ENCODE data around the gene DLEC1.
"Not testable (repeated sequence)": the region's sequence is repeated elsewhere in the genome, so short reads cannot be mapped to it uniquely, and the experiment has no call there.

Gene DLEC1

DNA sequence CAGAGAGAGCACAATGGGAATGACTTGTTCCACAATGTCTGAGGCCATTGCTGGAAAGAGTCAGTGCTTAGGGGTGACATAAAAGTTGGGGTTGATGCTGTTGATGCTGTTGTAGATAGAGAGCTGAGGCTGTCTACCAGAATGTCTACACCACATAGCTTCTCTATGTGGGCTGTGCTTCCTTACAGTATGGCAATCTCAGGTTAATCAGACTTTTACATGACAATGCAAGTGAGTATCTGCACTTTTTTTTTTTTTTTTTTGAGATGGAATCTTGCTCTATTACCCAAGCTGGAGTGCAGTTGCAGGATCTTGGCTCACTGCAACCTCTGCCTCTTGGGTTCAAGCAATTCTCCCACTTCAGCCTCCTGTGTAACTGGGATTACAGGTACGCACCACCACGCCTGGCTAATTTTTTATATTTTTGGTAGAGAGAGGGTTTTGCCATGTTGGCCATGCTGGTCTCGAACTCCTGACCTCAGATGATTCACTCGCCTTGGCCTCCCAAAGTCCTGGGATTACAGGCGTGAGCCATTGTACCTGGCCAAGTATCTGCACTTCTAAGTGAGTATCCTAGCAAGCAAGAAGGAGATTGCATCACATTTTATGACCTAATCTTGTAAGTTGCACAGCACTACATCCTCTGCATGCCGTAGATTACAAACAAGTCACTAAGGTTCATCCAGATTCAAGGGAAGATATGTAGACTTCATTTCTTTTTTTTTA lies 28.7 kb downstream of the DLEC1 start:
- DNase-seq (ENCODE audit: low spot score in 2 of 2) (no peak), ATAC-seq (no peak)
- Mint-ChIP-seq H3K4me1 (no peaks in the 10 kb centered on the region), H3K36me3 (no peaks in the 10 kb centered on the region), H3K4me3 (no peak overlapping the region), H3K27ac (no peak overlapping the region), H3K9me3 (no peaks in the 10 kb centered on the region)

DNA sequence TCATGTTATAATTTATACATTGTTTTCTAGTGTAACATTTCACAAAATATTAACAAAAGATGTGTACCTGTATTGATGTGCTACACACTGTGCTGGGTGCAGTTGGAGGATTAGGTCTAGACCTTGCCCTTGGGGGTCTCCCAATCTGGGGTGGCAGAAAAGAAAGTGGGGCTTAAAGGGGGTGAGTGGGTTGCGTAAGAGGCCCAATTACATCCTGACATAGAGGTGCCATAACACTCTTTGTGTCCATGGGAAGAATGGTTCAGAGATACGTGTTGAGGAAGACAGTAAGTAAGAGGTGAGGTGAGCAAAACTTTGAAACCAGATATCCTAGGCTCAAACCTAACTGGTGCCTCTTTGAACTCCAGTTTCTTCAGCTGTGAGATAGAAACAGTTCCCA lies 31.0 kb downstream of the DLEC1 start:
- Mint-ChIP-seq H3K36me3 (no peaks in the 10 kb centered on the region), H3K4me1 (no peaks in the 10 kb centered on the region)

GRCh38 chr3:38077073-38077472 lies 38.1 kb downstream of the DLEC1 start:
- ATAC-seq; DNase-seq (ENCODE audit: low spot score in 2 of 2); H3K4me1 Mint-ChIP-seq; H3K36me3 Mint-ChIP-seq; H3K4me3 Mint-ChIP-seq; H3K9me3 Mint-ChIP-seq: not testable (repeated sequence)
- peak overlapping the region; percentile 10 for H3K27ac Mint-ChIP-seq

More for the DNA sequence above, 31.0 kb downstream of the DLEC1 start:
- H3K27ac Mint-ChIP-seq = no peak overlapping the region
- ATAC-seq (no peak), DNase-seq (ENCODE audit: low spot score in 2 of 2) (no peak)
- no peaks in the 10 kb centered on the region for H3K9me3 Mint-ChIP-seq
- no peak overlapping the region for H3K4me3 Mint-ChIP-seq

GRCh38 chr3:38082296-38082695 lies 43.3 kb downstream of the DLEC1 start:
- not testable (repeated sequence) for H3K4me3 Mint-ChIP-seq; H3K9me3 Mint-ChIP-seq; H3K4me1 Mint-ChIP-seq; ATAC-seq; DNase-seq (ENCODE audit: low spot score in 2 of 2); H3K27ac Mint-ChIP-seq
- peaks cover 18% of the 10 kb centered on the region for H3K36me3 Mint-ChIP-seq

GRCh38 chr3:38083254-38083653 lies 44.2 kb downstream of the DLEC1 start:
- not testable (repeated sequence) for H3K4me3 Mint-ChIP-seq; H3K27ac Mint-ChIP-seq; H3K4me1 Mint-ChIP-seq; ATAC-seq; H3K9me3 Mint-ChIP-seq; DNase-seq (ENCODE audit: low spot score in 2 of 2)
- H3K36me3 Mint-ChIP-seq = peaks cover 18% of the 10 kb centered on the region

- no peak for DNase-seq (ENCODE audit: low spot score in 2 of 2)
- ATAC-seq = no peak
- Mint-ChIP-seq H3K4me3 (no peak overlapping the region), H3K4me1 (no peaks in the 10 kb centered on the region), H3K27ac (peak overlapping the region; percentile 58), H3K9me3 (peaks cover 8% of the 10 kb centered on the region), H3K36me3 (peaks cover 18% of the 10 kb centered on the region)
Measured at GRCh38 chr3:38083871-38084333, 44.9 kb downstream of the DLEC1 start.

DNA sequence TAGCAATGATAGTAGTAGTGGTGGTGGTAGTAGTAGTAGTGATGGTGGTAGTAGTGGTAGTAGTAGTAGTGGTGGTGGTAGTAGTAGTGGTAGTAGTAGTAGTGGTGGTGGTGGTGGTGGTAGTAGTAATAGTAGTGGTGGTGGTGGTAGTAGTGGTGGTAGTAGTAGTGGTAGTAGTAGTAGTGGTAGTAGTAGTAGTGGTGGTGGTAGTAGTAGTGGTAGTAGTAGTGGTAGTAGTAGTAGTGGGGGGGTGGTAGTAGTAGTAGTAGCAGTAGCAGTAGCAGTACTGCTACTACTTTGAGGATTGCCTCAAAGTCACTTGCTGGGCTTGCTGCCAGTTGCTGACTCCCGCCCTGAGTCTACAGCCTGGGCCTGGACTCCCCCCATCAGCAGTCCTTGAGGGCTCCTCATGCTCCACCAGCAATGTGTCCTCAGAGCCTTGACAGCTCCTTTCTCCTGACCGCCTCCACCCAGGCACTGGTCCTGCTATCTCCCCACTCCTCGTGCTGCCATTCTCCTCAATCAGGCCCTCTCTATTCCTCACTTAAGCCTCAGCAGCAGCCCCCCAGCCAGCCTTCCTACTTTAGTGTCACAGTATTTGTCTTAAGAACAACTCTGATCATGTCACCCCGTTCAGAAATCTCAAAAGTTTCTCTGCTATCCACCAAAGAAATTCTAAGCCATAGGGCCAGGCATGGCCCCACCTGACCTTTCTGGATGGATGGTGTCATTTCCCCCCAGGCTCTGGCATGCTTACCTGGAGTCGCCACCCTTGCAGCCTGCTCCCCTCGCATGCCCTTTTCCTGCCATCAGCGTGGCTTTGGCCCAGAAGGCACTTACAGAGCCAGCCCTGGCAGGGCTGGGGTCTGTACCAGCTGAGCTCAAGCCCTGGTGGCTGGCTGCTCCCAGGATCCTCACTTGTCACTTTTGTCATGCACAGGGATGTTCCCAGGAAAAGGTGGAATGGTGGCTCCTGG lies 45.6 kb downstream of the DLEC1 start:
- no peaks in the 10 kb centered on the region for H3K4me1 Mint-ChIP-seq
- H3K9me3 Mint-ChIP-seq = peaks cover 8% of the 10 kb centered on the region
- DNase-seq (ENCODE audit: low spot score in 2 of 2) (no peak), ATAC-seq (peak; percentile 66)
- H3K4me3 Mint-ChIP-seq = no peak overlapping the region
- peaks cover 18% of the 10 kb centered on the region for H3K36me3 Mint-ChIP-seq
- peak overlapping the region; percentile 58 for H3K27ac Mint-ChIP-seq

- Mint-ChIP-seq H3K36me3 (peaks cover 18% of the 10 kb centered on the region), H3K27ac (peak overlapping the region; percentile 58), H3K4me3 (no peak overlapping the region), H3K9me3 (peaks cover 8% of the 10 kb centered on the region), H3K4me1 (no peaks in the 10 kb centered on the region)
- ATAC-seq = peak; percentile 46
- no peak for DNase-seq (ENCODE audit: low spot score in 2 of 2)
Measured at GRCh38 chr3:38085311-38085942, 46.4 kb downstream of the DLEC1 start.

- no peak for DNase-seq (ENCODE audit: low spot score in 2 of 2)
- H3K4me1 Mint-ChIP-seq = no peaks in the 10 kb centered on the region
- peak overlapping the region; percentile 58 for H3K27ac Mint-ChIP-seq
- peak; percentile 29 for ATAC-seq
- no peak overlapping the region for H3K4me3 Mint-ChIP-seq
- peaks cover 8% of the 10 kb centered on the region for H3K9me3 Mint-ChIP-seq
- H3K36me3 Mint-ChIP-seq = peaks cover 18% of the 10 kb centered on the region
Measured at GRCh38 chr3:38085943-38086324, 46.9 kb downstream of the DLEC1 start.

- Mint-ChIP-seq H3K27ac (no peak overlapping the region), H3K9me3 (peaks cover 8% of the 10 kb centered on the region), H3K36me3 (peaks cover 18% of the 10 kb centered on the region), H3K4me1 (no peaks in the 10 kb centered on the region), H3K4me3 (no peak overlapping the region)
- DNase-seq (ENCODE audit: low spot score in 2 of 2) (no peak), ATAC-seq (no peak)
Measured at GRCh38 chr3:38086496-38086895, 47.5 kb downstream of the DLEC1 start.

DNA sequence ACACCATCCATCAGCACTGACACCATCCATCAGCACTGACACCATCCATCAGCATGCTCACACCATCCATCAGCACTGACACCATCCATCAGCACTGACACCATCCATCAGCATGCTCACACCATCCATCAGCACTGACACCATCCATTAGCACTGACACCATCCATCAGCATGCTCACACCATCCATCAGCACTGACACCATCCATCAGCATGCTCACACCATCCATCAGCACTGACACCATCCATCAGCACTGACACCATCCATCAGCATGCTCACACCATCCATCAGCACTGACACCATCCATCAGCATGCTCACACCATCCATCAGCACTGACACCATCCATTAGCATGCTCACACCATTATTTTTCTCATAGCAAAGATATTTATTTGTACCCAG lies 48.3 kb downstream of the DLEC1 start:
- H3K4me1 Mint-ChIP-seq; H3K9me3 Mint-ChIP-seq; DNase-seq (ENCODE audit: low spot score in 2 of 2); H3K4me3 Mint-ChIP-seq; ATAC-seq; H3K27ac Mint-ChIP-seq: not testable (repeated sequence)
- peaks cover 18% of the 10 kb centered on the region for H3K36me3 Mint-ChIP-seq

GRCh38 chr3:38088126-38089078 lies 49.4 kb downstream of the DLEC1 start:
- ATAC-seq (no peak), DNase-seq (ENCODE audit: low spot score in 2 of 2) (no peak)
- Mint-ChIP-seq H3K27ac (peak overlapping the region; percentile 51), H3K36me3 (peaks cover 18% of the 10 kb centered on the region), H3K4me3 (no peak overlapping the region), H3K9me3 (peaks cover 6% of the 10 kb centered on the region), H3K4me1 (no peaks in the 10 kb centered on the region)

DNA sequence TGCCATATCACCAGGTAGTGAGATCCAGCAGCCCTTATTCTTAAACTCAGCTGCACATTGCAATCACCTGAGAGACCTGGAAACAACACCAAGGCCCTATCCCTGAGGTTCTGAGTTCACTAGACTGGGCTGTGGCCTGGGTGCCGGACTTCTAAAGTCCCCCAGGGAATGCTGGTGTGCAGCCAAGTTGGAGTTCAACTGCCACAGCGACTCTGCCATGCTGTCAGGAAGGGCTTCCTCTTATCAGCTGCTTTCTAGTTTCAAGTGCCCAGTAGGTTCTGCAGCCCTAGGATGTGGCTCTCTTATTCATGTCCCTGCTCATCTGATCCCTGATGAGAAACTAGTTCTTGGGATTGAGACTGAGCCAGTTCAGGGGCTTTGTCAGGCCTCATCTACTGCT lies 50.2 kb downstream of the DLEC1 start:
- Mint-ChIP-seq H3K27ac (peak overlapping the region; percentile 51), H3K4me1 (no peaks in the 10 kb centered on the region), H3K4me3 (no peak overlapping the region), H3K9me3 (peaks cover 3% of the 10 kb centered on the region), H3K36me3 (peaks cover 14% of the 10 kb centered on the region)
- no peak for DNase-seq (ENCODE audit: low spot score in 2 of 2)
- no peak for ATAC-seq

GRCh38 chr3:38090453-38090852 lies 51.4 kb downstream of the DLEC1 start:
- H3K4me3 Mint-ChIP-seq = no peak overlapping the region
- DNase-seq (ENCODE audit: low spot score in 2 of 2) (no peak), ATAC-seq (no peak)
- H3K27ac Mint-ChIP-seq = no peak overlapping the region
- no peaks in the 10 kb centered on the region for H3K9me3 Mint-ChIP-seq
- peaks cover under 1% of the 10 kb centered on the region for H3K36me3 Mint-ChIP-seq
- no peaks in the 10 kb centered on the region for H3K4me1 Mint-ChIP-seq

Measured in stimulated activated effector memory CD8-positive, alpha-beta T cell treated with anti-CD3 and anti-CD28 coated beads, Interleukin-12 subunit alpha, Interleukin-12 subunit beta, amount 100 ng/mL, for 72 hours (primary cell).